IPS-NIHi7 (cell line): ENCODE results near the gene PDZD4.
A peak's percentile ranks its signal among the peaks of the same experiment; 100 is the strongest.

Source experiments
- DNase-seq: peaks from one replicate; pipeline ENCODE4 v3.0.0; 2012; ENCODE audit warnings: mixed read lengths; ENCODE audit errors: extremely low spot score

Gene PDZD4, protein sequence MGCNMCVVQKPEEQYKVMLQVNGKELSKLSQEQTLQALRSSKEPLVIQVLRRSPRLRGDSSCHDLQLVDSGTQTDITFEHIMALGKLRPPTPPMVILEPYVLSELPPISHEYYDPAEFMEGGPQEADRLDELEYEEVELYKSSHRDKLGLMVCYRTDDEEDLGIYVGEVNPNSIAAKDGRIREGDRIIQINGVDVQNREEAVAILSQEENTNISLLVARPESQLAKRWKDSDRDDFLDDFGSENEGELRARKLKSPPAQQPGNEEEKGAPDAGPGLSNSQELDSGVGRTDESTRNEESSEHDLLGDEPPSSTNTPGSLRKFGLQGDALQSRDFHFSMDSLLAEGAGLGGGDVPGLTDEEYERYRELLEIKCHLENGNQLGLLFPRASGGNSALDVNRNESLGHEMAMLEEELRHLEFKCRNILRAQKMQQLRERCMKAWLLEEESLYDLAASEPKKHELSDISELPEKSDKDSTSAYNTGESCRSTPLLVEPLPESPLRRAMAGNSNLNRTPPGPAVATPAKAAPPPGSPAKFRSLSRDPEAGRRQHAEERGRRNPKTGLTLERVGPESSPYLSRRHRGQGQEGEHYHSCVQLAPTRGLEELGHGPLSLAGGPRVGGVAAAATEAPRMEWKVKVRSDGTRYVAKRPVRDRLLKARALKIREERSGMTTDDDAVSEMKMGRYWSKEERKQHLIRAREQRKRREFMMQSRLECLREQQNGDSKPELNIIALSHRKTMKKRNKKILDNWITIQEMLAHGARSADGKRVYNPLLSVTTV

DNA sequence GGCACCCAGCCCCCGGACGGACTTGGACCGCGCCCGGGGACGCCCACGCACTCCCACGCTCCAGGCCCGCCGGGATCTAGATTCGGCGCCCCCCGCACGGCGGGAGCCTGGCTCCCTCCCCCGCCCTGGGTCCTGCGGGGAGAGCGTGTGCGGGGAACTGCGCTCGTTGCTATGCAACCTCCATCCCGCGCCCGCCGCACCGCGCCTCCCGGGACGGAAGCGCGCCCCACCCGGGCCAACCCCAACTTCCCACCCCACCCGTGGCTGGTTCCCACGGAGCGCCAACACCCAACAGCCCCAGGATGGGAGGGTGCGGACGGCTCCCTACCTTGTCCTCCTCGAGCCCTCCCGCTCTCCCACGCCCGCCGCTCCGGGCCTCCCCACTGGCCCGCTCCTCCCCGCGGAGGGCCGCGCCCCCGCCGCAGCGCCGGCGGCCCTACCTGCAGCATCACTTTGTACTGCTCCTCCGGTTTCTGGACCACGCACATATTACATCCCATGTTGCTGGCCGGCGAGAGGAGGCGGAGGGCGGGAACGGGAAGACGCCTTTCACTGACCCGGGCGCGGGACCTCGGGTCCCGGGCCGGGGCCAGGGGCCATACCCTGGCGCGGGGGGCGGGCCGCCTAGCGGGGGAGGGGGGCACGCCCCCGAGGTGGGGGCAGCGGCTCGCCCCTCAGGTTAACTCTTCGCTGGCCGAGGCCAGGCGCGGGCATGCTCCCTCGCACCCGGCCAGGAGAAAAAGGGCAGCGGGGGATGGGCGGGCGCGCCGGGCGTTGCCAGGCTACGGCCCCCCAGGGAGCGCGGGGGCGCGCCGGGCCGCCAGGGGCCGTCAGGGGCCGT lies at the start of gene PDZD4:
PDZD4 (minus strand) TSS at position 746 of the 841 bp plus-strand sequence; CDS start at position 500, 246 bp downstream.
- no peak for DNase-seq

DNA sequence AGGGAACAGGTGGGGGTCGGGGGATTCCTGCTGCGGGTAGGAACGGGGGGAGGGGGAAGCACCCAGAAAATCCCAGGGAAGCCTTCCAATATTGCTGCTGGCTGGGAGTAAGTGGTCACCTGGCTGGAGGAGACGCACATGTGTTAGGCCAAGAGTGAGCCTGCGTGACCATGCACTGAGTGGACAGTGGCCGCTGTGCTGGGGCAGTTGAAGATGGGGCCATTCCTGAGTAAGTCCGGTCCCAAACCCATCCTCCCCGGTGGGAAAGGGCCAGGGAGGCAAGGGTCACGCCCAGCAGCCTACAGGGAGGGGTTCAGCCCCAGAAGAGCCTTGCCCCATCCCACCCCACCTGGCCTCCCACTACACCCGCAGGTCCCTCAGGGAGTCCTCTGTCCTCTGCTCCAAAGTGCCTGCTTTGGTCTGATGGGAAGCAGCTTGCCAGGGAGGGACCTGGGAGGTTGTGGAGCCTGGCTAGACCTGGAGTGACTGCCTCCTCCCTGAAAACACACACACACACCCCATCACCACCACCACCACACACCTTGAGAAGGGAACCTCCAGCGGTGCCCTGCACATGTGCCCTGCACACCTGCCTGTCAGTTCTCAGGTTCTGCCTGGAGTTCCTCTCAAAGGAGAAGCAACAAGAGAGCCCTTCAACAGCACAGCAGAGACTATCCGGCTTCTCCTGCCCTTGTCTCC lies 49.5 kb upstream of the PDZD4 start:
- DNase-seq, result no peak

GRCh38 chrX:153878969-153879653 lies 48.8 kb upstream of the PDZD4 start:
- DNase-seq, result peak; percentile 41

DNA sequence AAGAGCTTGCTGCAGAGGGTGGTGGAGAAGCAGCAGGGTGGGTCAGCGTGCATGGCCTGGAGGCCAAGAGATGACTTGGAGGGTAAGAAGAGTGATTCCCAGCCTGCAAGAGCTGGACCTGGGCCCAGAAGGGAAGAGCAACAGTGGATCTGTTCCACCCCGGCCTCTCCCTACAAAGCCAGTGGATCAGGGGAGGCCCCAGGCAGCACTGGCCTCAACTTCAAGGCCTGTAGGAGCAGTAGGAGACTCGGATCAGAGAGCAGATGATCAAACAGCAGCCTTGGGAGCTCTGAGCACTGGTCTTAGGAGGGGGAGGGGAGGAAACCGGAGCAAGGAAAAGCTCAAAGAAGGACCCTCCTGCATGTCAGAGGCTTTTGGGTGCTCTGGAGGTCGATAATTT lies 48.0 kb upstream of the PDZD4 start:
- DNase-seq, result no peak

DNA sequence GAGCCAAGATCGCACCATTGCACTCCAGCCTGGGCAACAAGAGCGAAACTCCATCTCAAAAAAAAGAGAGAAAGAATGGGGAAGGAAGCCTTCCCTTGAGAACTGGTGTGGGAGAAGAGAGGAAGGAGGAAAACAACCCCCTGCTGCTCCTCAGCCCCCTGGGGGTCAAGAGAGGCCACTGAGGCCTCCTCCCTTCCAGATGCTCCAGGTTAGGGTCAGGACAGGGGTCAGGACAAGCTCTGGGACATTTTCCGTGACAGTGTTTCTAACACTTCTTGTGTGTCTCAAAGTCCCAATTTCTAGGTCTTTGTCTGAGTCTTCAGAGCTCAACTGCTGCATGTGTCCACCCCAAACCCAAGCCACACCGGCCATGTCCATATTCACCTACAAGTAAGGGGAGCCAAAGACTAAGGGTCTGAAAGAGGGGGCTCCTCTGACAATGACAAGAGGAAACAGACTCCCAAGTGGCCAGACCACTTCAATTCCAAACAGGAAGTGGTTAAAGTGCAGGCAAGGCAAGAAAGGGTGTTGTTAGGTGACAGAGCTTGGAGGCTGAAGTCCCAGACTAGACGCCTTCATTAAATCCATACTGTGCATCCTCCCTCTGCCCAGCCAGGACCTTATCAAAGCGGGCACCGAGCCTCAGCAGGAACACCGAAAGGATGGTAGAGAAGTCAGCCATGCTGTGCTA lies 47.4 kb upstream of the PDZD4 start:
- no peak for DNase-seq

- no peak for DNase-seq
These were observed 45.8 kb upstream of the PDZD4 start for GRCh38 chrX:153876112-153876491.

DNA sequence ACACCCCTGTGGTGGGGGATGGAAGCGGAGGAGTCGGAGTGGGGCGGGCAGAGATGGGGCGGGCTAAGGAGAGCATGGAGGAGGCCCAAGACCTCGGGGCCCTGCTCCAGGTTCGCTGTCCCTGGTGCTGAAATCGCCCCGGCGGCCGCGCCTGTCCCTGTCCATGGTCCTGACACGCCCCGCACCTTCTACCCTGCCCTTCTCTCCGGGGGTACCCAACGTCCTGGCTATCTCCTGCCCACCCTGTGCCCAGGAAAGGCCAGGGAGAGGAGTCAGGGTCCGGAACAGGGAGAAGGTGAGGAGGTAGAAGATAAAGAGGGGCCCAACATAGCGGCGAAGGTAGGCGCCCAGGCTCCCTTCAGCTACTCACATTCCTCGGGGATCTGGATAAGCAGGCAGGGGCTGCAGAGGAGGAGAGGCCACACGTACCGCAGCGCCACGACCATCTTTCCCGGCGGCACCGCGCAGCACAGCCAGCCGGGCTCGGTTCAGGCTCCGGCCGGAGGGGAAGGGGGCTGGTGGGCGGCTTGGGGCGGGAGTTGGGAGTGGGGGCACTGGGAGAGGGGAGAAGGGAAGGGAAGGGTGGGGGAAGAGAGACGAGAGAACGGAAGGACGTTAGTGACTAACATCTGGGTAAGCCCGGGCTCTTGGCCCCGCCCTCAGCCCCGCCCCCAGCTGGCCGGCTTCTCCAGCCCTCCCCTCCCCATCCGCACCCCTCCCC lies 45.2 kb upstream of the PDZD4 start:
- peak; percentile 73 for DNase-seq

DNA sequence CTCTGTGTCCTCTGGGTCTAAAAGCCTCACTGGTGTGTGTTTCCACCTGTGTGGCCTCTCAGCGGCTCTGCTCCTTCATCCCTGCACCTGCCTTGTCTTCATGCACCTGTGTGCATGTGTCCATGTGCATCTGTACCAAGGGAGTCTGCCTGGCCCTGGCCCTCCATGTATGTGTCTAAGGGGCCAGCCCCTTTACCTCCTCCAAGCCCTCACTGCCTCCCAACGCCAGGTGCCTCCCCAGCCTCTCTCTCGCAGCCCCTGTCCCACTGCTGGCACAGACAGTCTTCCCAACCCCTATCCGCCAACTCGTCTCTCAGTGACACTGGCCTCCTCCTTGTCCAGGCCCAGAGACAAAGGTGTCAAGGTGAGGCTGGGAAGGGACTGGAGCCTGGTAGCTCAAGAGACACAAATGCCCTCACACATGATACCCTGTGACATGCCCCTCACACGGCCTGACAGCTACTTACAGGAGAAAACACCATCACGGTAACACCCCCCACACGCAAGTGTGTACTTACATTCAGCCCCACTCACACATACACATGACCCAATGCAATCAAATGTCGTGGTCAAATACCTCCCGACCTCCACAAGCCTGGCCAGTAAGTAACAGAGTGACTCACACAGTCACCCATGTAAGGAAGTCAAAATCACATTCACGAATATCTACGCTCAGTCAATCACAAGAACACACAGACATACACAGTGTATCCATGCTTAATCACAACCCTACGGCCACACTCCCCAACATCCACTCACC lies 44.2 kb upstream of the PDZD4 start:
- DNase-seq, result no peak

- DNase-seq, result no peak
These were observed 43.7 kb upstream of the PDZD4 start for GRCh38 chrX:153874085-153874365.

- DNase-seq, result no peak
These were observed 43.1 kb upstream of the PDZD4 start for GRCh38 chrX:153873282-153874084.

GRCh38 chrX:153871946-153872878 lies 41.9 kb upstream of the PDZD4 start:
- no peak for DNase-seq

DNA sequence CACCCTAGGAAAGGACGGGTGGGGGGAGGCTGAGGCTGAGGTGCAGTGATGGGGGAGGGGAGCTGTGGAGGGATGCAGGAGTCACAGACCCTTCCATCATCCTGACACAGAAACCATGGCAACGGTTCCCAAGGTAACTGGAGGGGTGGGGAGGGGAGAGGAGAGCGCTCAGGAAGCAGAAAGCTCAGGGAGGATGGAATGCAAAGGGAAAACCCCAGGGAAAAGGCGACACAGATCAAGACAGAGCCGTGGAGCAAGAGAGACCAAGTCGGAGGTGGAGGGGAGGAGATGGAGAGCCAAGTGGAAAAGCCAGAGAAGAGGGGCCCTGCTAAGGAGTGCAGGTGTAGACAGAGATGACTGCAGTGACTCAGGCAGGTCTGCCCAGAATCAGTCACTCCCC lies 41.1 kb upstream of the PDZD4 start:
- no peak for DNase-seq

DNA sequence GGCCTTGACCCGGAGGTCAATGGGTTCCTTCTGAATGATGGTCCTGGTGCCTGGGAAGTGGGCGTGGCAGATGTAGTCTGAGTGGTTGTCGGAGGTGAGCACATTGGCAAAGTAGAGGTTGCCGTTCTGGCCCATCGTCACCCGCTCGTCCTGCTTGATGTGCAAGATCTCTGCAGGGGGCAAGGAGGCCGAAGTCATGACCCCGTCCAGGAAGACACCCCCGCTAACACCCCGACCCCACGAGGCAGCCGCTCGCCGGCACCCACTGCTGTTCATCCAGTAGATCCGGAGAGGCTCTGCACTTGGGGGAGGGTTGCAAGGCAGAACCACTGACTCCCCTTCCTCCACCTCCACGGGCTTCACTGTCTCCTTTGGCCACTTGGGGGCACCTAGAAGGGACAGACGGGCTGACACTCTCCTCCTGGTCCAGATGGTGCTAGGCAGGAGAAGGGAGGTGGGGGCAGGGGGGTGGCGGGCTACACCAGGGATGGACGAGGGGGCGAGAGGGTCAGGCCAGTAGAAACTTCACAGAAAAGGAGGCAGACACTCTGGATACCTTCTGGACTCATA lies 40.5 kb upstream of the PDZD4 start:
- no peak for DNase-seq

- no peak for DNase-seq
These were observed 39.9 kb upstream of the PDZD4 start for GRCh38 chrX:153870288-153870690.

GRCh38 chrX:153869473-153870287 lies 39.3 kb upstream of the PDZD4 start:
- no peak for DNase-seq
